Panc1 (cell line): Measurements from ENCODE around the gene TRIM41. TPM values are rescaled to one million over a fixed set of nuclear protein-coding genes. Genes with fewer than 3 reads are reported as not detected.

ENCODE experiments used
- ATAC-seq: fragments of 200-7000 bp; cut with Tn5 transposase; 2 replicates; pipeline ENCODE4 v1.9.1; 2020; ENCODE audit warnings: mild to moderate bottlenecking, moderate library complexity
- BruUV-seq: library from RNA; stranded (reverse); fragments of 400-500 nt; replicated peaks from 2 replicates; lab custom pipeline; 2021; lab: Mats Ljungman, UMichigan
- CTCF ChIA-PET: fragments of 300-600 bp; sonication (Branson Sonifier 250); formaldehyde crosslinking; loops from one replicate; lab custom pipeline; 2022; ENCODE audit warnings: antibody characterized with exemption; lab: Charles Lee
- POLR2A ChIA-PET: fragments of 300-600 bp; sonication (Branson Sonifier 250); formaldehyde crosslinking; loops from one replicate; lab custom pipeline; 2022; ENCODE audit warnings: antibody characterized with exemption; lab: Charles Lee
- DNase-seq: peaks from one replicate; pipeline ENCODE4 v3.0.0-alpha.2; 2010; ENCODE audit warnings: low read depth, low spot score
- H3K27ac ChIP-seq: 2 replicates; pipeline ENCODE4 v1.5.1; 2011; ENCODE audit warnings: mild to moderate bottlenecking, low read length, inconsistent platforms
- H3K27me3 ChIP-seq: fragments of 200-500 bp; sonication (Bioruptor generic); 2 replicates; pipeline ENCODE4 v1.6.0; 2014; ENCODE audit warnings: low read length, inconsistent platforms; ENCODE audit not compliant: control insufficient read depth, insufficient read depth
- H3K36me3 ChIP-seq: fragments of 200-500 bp; sonication (Bioruptor generic); 2 replicates; pipeline ENCODE4 v1.5.1; 2014; ENCODE audit warnings: inconsistent platforms, mild to moderate bottlenecking, low read length, moderate library complexity; ENCODE audit not compliant: control insufficient read depth, insufficient read depth
- H3K4me1 ChIP-seq: 2 replicates; pipeline ENCODE4 v1.5.1; 2011; ENCODE audit warnings: inconsistent platforms, mild to moderate bottlenecking, low read length, moderate library complexity; ENCODE audit not compliant: control insufficient read depth, insufficient read depth
- H3K4me3 ChIP-seq, 2 experiments: 2 replicates each; pipeline ENCODE4 v1.5.1; 2011 to 2012; ENCODE audit warnings: low read depth in 2 of 2, low read length in 2 of 2, mild to moderate bottlenecking in 2 of 2, inconsistent platforms in 1 of 2, moderate library complexity in 1 of 2
- H3K9me3 ChIP-seq: fragments of 200-500 bp; sonication (Bioruptor generic); 2 replicates; pipeline ENCODE4 v1.5.1; 2014; ENCODE audit warnings: low read depth, mild to moderate bottlenecking, inconsistent platforms, low read length, moderate library complexity; ENCODE audit not compliant: control insufficient read depth, insufficient read depth
- POLR2AphosphoS5 ChIP-seq: IDR thresholded peaks from 2 replicates; pipeline ENCODE4 v1.6.1; 2012; ENCODE audit warnings: mild to moderate bottlenecking, low read depth, low read length, moderate library complexity
- SIN3A ChIP-seq: IDR thresholded peaks from 2 replicates; pipeline ENCODE4 v1.6.1; 2012; ENCODE audit warnings: low read depth, mild to moderate bottlenecking, low read length, moderate library complexity, borderline replicate concordance; ENCODE audit not compliant: insufficient read depth
- TCF7L2 ChIP-seq: IDR thresholded peaks from 2 replicates; pipeline ENCODE4 v1.6.1; 2011; ENCODE audit warnings: mild to moderate bottlenecking, low read depth, low read length, inconsistent platforms
- in situ Hi-C: cut with HindIII; loops from 2 replicates; pipeline ENCODE4 v1.10.0; 2016; ENCODE audit warnings: low sequenced_read_pairs, low pct_unique_long_range_greater_than_20kb
- intact Hi-C: fragments of 100-400 bp; cut with micrococcal nuclease; formaldehyde crosslinking; loops from one replicate; pipeline ENCODE4 v1.10.0; 2022; ENCODE audit not compliant: unreplicated experiment
- total RNA-seq: library from RNA; stranded (reverse); gene quantifications from one replicate; pipeline ENCODE4 v1.2.1, GENCODE V29; 2021; ENCODE audit not compliant: unreplicated experiment
- TF ChIP-seq, protein P1 (sequence below), 2 experiments: IDR thresholded peaks; 2 replicates each; pipeline ENCODE4 v1.6.1; 2011 to 2012; ENCODE audit warnings: low read depth in 2 of 2, control low read depth in 1 of 2, low read length in 1 of 2, mild to moderate bottlenecking in 1 of 2, moderate library complexity in 1 of 2; ENCODE audit not compliant: insufficient read depth in 1 of 2
- TF ChIP-seq, protein P2 (sequence below): fragments of 450-650 bp; IDR thresholded peaks from 2 replicates; pipeline ENCODE4 v1.5.1; 2017; ENCODE audit warnings: mild to moderate bottlenecking

TRIM41 gene
- total RNA-seq, 1 experiment from 2014 or later: 58.3 TPM

DNA sequence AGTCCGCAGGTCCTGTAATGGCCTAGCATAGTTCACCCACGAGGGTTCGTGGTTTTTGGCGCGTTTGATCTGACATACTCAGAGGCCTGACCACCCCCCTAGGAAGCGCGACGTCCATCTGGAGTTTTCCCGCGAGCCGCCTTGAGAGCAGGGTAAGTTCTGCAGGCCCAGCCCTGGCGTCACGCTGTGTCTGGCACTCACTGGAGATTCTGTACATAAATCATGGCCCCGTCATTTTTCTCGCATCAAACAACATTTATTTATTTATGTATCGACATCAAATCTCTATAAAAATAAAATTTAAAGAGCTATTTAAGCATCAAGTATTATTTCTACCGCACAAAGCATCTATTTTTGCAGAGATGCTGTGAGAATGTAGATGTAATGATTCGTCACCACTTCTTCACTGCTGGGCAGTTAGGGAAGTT lies 437 bp upstream of the TRIM41 start:
- in situ Hi-C loops: no loop called here
- Histone ChIP-seq H3K9me3 (no peaks in the 10 kb centered on the region), H3K27me3 (no peaks in the 10 kb centered on the region), H3K4me1 (peaks cover 25% of the 10 kb centered on the region), H3K4me3 (peak overlapping the region; percentile 77 to 83), H3K27ac (peak overlapping the region; percentile 96), H3K36me3 (no peaks in the 10 kb centered on the region; the same call in 1 of the 2 replicates)
- POLR2A ChIA-PET: no interaction called here
- TF ChIP-seq, protein P1, sequence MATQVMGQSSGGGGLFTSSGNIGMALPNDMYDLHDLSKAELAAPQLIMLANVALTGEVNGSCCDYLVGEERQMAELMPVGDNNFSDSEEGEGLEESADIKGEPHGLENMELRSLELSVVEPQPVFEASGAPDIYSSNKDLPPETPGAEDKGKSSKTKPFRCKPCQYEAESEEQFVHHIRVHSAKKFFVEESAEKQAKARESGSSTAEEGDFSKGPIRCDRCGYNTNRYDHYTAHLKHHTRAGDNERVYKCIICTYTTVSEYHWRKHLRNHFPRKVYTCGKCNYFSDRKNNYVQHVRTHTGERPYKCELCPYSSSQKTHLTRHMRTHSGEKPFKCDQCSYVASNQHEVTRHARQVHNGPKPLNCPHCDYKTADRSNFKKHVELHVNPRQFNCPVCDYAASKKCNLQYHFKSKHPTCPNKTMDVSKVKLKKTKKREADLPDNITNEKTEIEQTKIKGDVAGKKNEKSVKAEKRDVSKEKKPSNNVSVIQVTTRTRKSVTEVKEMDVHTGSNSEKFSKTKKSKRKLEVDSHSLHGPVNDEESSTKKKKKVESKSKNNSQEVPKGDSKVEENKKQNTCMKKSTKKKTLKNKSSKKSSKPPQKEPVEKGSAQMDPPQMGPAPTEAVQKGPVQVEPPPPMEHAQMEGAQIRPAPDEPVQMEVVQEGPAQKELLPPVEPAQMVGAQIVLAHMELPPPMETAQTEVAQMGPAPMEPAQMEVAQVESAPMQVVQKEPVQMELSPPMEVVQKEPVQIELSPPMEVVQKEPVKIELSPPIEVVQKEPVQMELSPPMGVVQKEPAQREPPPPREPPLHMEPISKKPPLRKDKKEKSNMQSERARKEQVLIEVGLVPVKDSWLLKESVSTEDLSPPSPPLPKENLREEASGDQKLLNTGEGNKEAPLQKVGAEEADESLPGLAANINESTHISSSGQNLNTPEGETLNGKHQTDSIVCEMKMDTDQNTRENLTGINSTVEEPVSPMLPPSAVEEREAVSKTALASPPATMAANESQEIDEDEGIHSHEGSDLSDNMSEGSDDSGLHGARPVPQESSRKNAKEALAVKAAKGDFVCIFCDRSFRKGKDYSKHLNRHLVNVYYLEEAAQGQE (IDR thresholded peaks at IDR 0.05; ENCODE audit: insufficient read depth in 1 of 2, low read depth in 2 of 2, low read length in 1 of 2): no peak
- TF ChIP-seq, protein P2, sequence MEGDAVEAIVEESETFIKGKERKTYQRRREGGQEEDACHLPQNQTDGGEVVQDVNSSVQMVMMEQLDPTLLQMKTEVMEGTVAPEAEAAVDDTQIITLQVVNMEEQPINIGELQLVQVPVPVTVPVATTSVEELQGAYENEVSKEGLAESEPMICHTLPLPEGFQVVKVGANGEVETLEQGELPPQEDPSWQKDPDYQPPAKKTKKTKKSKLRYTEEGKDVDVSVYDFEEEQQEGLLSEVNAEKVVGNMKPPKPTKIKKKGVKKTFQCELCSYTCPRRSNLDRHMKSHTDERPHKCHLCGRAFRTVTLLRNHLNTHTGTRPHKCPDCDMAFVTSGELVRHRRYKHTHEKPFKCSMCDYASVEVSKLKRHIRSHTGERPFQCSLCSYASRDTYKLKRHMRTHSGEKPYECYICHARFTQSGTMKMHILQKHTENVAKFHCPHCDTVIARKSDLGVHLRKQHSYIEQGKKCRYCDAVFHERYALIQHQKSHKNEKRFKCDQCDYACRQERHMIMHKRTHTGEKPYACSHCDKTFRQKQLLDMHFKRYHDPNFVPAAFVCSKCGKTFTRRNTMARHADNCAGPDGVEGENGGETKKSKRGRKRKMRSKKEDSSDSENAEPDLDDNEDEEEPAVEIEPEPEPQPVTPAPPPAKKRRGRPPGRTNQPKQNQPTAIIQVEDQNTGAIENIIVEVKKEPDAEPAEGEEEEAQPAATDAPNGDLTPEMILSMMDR: no peak
- no peak for TF ChIP-seq SIN3A
- TF ChIP-seq POLR2AphosphoS5: no peak
- ATAC-seq (peak; percentile 25), DNase-seq (no peak)
- no TSS peak for BruUV-seq
- CTCF ChIA-PET: no interaction called here
- intact Hi-C loops: no loop called here

DNA sequence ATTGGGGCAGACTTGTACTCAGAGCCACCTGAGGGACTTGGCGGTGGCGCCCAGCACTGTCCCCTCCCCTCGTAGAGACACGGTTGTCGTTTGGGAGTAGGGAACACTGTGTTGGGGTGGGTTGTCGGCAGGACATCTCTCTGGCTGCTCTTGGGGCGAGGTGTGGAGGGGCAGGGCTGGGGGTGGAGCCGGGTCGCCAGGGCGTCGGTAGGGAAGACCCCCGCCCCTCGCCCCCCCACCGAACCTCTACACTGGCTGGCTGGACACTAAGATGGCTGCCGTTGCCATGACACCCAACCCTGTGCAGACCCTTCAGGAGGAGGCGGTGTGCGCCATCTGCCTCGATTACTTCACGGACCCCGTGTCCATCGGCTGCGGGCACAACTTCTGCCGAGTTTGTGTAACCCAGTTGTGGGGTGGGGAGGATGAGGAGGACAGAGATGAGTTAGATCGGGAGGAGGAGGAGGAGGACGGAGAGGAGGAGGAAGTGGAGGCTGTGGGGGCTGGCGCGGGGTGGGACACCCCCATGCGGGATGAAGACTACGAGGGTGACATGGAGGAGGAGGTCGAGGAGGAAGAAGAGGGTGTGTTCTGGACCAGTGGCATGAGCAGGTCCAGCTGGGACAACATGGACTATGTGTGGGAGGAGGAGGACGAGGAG lies 778 bp downstream of the TRIM41 start:
- in situ Hi-C loops (no loop called here), intact Hi-C loops (no loop called here)
- BruUV-seq: TSS peak; percentile 95
- Histone ChIP-seq H3K4me3 (peak overlapping the region; percentile 77 to 83), H3K27ac (peak overlapping the region; percentile 96), H3K4me1 (peaks cover 25% of the 10 kb centered on the region), H3K27me3 (no peaks in the 10 kb centered on the region), H3K36me3 (no peaks in the 10 kb centered on the region; the same call in 1 of the 2 replicates), H3K9me3 (no peaks in the 10 kb centered on the region)
- TF ChIP-seq, protein P2: no peak
- TF ChIP-seq SIN3A: no peak
- TF ChIP-seq TCF7L2: no peak
- no peak; the same call in 1 of the 2 replicates for TF ChIP-seq POLR2AphosphoS5
- TF ChIP-seq, protein P1 (IDR thresholded peaks at IDR 0.05; ENCODE audit: insufficient read depth in 1 of 2, low read depth in 2 of 2, low read length in 1 of 2): no peak
- DNase-seq (no peak), ATAC-seq (0 out of 2 replicates have a peak, but pooled peaks have one; percentile 1)
- ChIA-PET POLR2A (interaction anchor here (0.5 to 1.0 kb wide), 5 partner anchors 11 to 38 kb away, joined by 4 to 14 read pairs (median 4); partner anchors contain the start of gene RACK1), CTCF (no interaction called here)
